Measurements from ENCODE around the gene TOR2A.

TOR2A gene

GRCh38 chr9:127694890-127695720, 40.0 kb downstream of the TOR2A start:
- DNase-seq: no peak

GRCh38 chr9:127693697-127694096, 41.4 kb downstream of the TOR2A start:
- DNase-seq: no peak

DNA sequence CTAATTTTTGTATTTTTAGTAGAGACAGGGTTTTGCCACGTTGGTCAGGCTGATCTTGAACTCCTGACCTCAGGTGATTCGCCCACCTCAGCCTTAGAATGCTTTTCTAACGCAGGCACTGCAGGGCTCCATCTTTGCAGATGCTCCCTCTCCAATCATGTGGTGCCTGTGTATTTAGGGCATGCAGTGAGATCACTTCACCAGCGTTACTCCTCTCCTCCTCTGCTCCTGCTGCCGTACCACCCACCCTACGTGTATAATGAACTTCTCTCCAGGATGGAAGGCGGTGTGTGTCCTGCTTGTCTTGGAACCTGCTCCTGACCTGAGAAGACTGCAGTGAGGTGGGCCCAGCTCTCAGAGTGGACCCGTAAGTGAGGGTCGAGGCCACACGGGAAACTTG, 42.0 kb downstream of the TOR2A start:
- no peak for DNase-seq

DNA sequence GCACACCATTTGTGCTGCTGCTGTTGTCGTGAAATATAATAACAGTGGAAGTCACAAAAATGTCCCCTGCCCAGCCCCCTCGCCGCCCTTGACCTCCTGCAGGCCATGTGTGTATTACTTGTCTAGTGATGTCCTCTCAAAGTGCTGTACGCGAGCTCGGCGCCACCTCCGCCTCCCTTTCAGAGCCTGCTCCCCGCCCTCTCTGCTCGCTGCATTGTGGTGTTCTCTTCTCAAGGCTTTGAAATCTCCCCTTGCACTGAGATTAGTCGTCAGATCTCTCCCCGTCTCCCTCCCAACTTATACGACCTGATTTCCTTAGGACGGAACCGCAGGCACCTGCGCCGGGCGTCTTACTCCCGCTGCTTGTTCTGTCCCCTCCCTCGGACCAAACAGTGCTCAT, 43.0 kb downstream of the TOR2A start:
- DNase-seq: no peak

- no peak for DNase-seq
Measured at GRCh38 chr9:127690735-127691134, 44.4 kb downstream of the TOR2A start.

DNA sequence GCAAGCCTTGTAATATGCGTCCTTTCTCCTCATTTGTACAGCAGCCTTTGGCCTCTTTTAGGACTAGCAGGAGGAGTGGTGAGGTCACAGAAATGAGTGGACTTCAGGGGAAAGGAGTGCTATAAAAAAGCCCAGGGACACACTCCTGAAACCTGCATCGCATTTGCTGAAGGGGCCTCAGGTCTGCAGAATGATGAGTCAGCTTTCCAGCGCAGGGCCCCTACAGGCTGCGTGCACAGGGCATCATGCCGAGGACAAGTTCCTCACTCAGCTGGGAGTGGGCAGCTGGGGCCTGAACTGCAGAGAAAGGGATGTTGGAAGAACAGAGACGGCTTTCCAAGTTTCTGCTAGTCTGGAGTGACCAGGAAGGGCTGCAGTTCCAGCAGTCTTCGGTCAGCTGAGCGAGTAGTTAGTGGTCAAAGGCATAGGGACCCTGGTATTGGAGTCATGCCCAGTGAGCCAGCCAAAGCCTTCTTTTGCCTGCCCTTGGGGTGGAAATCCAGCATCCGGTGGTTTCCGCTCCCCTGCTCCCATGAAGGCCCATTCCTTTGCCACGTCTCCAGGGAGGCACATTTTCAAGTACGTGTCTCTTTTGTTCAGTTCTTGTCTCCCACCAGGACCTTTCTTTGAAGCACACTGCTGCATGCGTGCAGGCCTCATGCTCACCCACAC, 45.6 kb downstream of the TOR2A start:
- DNase-seq: no peak

DNA sequence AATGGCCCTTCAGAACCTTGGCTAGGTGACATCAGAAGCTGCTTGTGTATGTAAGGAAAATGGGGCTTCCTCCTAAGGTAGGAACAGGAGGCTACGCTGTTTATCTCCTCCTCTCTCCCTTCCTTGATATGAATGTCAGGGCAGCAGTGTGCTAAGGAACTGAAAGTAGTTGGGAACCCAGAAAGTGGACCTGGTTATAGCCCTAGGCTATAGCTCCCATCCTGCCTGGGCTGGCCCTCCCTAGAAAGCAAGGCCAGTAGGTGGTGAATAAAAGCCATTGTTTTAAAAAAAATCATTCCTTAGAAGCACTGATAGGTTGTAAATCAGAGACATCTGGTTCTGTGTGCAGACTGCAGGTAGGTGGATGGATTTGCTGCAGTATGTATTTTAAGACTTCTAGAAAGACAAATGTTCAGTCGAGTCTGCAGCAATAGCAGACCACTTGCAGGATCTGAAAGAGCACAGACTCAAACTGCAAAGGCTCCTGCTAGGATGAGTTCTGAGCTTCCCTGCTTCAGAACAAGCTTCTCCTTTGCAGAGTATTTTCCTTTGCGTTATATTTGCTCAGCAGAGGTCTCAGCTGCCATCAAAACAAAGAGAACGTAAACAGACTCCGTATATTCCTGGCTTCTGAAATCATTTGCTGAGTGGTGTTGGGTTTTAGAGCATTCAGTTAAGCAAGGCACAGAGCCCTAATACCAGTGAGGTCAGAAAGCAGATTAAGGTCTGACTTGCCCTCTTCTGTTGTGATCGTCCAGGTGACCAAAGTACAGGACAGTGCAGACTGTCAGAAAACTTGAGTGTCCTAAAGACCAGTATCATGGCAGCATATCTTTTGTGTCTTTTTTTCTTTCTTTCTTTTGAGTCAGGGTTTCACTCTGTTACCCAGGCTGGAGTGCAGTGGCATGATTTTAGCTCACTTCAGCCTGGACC, 48.4 kb downstream of the TOR2A start:
- DNase-seq: no peak

DNA sequence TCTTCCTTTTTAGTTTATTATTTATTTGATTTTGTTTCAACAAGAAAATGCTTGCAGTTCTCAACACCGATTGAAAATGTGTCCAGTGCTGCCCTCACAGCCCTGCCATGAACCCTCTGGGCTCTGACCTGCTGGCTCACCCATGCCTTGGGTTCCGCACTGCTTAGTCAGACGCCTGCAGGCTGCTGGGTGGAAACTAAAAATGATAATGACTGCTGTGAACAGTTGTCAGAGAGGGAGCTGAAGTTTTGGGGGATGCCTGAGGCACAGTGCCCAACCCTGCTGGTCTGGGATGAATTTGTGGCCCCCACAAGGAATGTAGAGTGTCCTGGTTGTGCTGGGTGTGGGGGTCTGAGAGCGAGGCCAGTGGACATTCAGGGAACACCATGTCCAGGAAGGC, 50.5 kb downstream of the TOR2A start:
- peak; percentile 88 for DNase-seq

- peak; percentile 69 for DNase-seq
Measured at GRCh38 chr9:127683723-127684122, 51.4 kb downstream of the TOR2A start.

GRCh38 chr9:127682351-127683136, 52.5 kb downstream of the TOR2A start:
- no peak for DNase-seq
